ENCODE measurements around the gene PSMB7.

GRCh38 chr9:124390794-124391658 is 24.2 kb downstream of the PSMB7 start:
- TF ChIP-seq ZNF148 (tag by site-specific recombination; IDR thresholded peaks at IDR 0.05; ENCODE audit: borderline replicate concordance) (no peak), ZNF777 (tag by site-specific recombination; IDR thresholded peaks at IDR 0.05; ENCODE audit: borderline replicate concordance) (no peak), ZFP41 (tag by site-specific recombination; IDR thresholded peaks at IDR 0.05; ENCODE audit: borderline replicate concordance) (no peak), ZNF138 (tag by site-specific recombination; IDR thresholded peaks at IDR 0.05; ENCODE audit: borderline replicate concordance) (no peak), CTCF (tag by site-specific recombination; IDR thresholded peaks at IDR 0.05) (no peak), ZNF555 (tag by site-specific recombination; conservative IDR thresholded peaks at IDR 0.05) (no peak), ZEB2 (tag by site-specific recombination; IDR thresholded peaks at IDR 0.05) (no peak), ZNF121 (tag by site-specific recombination; IDR thresholded peaks at IDR 0.05) (no peak), ZBTB8A (tag by site-specific recombination; IDR thresholded peaks at IDR 0.05) (no peak), MYNN (tag by site-specific recombination; IDR thresholded peaks at IDR 0.05; ENCODE audit: borderline replicate concordance) (no peak)

Measured in HEK293 (cell line).